Suprapubic skin (tissue), 4 donors: ENCODE results near the gene MAPK11. TPM values are rescaled to one million over a fixed set of nuclear protein-coding genes. Genes with fewer than 3 reads are reported as not detected.

Experiments used
- DNase-seq, 2 donors: peaks; one replicate each; pipeline ENCODE4 v3.0.0-alpha.2; 2019; ENCODE audit warnings: low spot score in 2 of 2
- H3K27ac ChIP-seq: fragments of 200-600 bp; sonication (generic); one replicate; pipeline ENCODE4 v1.5.1; 2019
- H3K27me3 ChIP-seq: fragments of 200-600 bp; sonication (generic); one replicate; pipeline ENCODE4 v1.5.1; 2019
- H3K36me3 ChIP-seq: fragments of 200-600 bp; sonication (generic); one replicate; pipeline ENCODE4 v1.5.1; 2019
- H3K4me1 ChIP-seq: fragments of 200-600 bp; sonication (generic); one replicate; pipeline ENCODE4 v1.5.1; 2019
- H3K4me3 ChIP-seq: fragments of 200-600 bp; sonication (generic); one replicate; pipeline ENCODE4 v1.5.1; 2019; ENCODE audit warnings: mild to moderate bottlenecking
- H3K9me3 ChIP-seq: fragments of 200-600 bp; sonication (generic); one replicate; pipeline ENCODE4 v1.5.1; 2019
- EP300 ChIP-seq: sonication (generic); formaldehyde crosslinking; IDR thresholded peaks from one replicate; pipeline ENCODE4 v1.6.1; 2017; ENCODE audit warnings: antibody characterized with exemption
- POLR2A ChIP-seq, 2 donors: fragments of 450-650 bp; IDR thresholded peaks; one replicate each; pipeline ENCODE4 v1.6.1; 2017; ENCODE audit warnings: antibody characterized with exemption in 2 of 2, mild to moderate bottlenecking in 2 of 2, moderate library complexity in 2 of 2
- POLR2AphosphoS5 ChIP-seq, 3 donors: sonication (generic); formaldehyde crosslinking; IDR thresholded peaks; one replicate each; pipeline ENCODE4 v1.6.1; 2017; ENCODE audit warnings: antibody characterized with exemption in 3 of 3
- WGBS: methylation state at CpG from one replicate; pipeline ENCODE4 v1.1.5; 2018; 5-methylcytosine and 5-hydroxymethylcytosine counted together
- total RNA-seq, 4 donors: library from RNA; depleted of rRNA; stranded (reverse); fragments of >200 nt; gene quantifications; one replicate each; pipeline ENCODE4 v1.1.0, GENCODE V29; 2016
- TF ChIP-seq, protein P1 (sequence below), 2 donors: fragments of 200-600 bp in 1 of 2; fragments of 450-650 bp in 1 of 2; sonication (generic) in 1 of 2; IDR thresholded peaks; one replicate each; pipeline ENCODE4 v1.5.1; 2016 to 2019; ENCODE audit warnings: antibody characterized with exemption in 2 of 2, mild to moderate bottlenecking in 1 of 2, moderate library complexity in 1 of 2

The MAPK11 gene
- total RNA-seq, 4 donors from 2014 or later = 3.8 to 5.8 (median 4.5) TPM

DNA sequence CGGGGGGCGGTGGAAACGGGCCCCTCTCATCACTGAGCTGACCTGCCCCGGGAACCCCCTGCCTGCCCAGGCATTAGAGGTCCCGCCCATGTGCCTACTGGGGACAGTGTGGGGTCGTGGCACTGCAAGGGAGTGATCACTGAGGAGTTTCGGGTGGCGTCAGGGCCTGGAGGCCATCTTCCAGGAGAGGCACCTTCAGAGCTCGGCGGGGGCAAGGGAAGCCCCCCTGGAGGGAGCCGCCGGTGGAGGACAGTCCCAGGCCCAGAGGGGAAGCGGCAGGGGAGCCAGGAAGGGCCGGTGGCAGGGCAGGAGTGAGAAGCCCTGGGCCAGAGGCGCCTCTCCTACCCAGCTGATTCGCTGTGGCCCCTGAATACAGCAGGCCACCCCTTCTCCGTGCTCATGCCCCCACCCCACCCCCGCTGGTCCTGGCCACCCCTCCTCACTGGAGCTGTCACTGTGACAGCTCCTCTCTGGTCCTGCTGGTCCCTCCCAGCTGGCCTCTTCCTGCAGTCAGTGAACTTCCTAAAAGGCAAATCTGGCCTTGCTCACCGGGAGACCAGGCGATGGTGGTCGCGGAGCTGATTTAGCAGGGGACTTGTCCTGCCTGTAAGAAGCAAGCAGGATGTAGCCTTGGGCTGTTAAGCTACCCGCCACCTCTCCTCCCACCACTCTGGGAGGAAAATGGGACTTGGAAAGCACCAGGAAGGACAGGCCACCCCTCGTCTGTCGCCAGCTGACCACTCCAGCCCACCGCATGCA is 2.0 kb upstream of the MAPK11 start:
- H3K4me1 ChIP-seq = peaks cover 62% of the 10 kb centered on the region
- no peak overlapping the region for H3K27ac ChIP-seq

DNA sequence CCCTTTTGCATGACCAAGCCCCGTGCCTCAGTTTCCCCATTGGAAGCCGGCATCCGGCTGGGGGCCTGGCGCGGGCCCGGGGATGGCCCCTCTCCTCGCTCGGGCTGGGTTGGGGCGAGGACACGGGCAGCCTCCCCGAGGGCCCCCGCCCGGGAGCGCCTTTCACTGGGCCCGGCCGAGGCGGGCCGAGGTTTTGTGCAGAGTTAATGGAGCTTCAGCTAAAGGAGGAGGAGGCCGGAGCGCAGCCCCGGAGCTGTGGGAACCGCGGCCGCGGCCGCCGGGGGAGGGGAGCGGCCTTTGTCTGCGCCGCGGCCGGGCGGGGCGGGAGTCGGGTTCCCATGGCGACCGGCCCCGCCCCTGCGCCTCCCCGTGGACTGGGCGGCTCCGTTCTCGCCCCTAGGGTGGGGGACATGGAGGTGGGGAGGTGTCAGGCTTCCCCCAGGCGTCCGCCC is 1.4 kb upstream of the MAPK11 start:
- H3K4me3 ChIP-seq = peak overlapping the region; percentile 63

More for the DNA sequence above, 2.0 kb upstream of the MAPK11 start:
- H3K36me3 ChIP-seq = peaks cover 25% of the 10 kb centered on the region
- 55% methylated on average over 11 of the region's 26 CpGs for WGBS
- no peak for DNase-seq
- H3K9me3 ChIP-seq = no peaks in the 10 kb centered on the region
- H3K27me3 ChIP-seq = peaks cover 3% of the 10 kb centered on the region
- peak overlapping the region; percentile 63 for H3K4me3 ChIP-seq
- TF ChIP-seq POLR2A (IDR thresholded peaks at IDR 0.05) (no peak), EP300 (no peak), POLR2AphosphoS5 (IDR thresholded peaks at IDR 0.05) (no peak)
- TF ChIP-seq, protein P1, sequence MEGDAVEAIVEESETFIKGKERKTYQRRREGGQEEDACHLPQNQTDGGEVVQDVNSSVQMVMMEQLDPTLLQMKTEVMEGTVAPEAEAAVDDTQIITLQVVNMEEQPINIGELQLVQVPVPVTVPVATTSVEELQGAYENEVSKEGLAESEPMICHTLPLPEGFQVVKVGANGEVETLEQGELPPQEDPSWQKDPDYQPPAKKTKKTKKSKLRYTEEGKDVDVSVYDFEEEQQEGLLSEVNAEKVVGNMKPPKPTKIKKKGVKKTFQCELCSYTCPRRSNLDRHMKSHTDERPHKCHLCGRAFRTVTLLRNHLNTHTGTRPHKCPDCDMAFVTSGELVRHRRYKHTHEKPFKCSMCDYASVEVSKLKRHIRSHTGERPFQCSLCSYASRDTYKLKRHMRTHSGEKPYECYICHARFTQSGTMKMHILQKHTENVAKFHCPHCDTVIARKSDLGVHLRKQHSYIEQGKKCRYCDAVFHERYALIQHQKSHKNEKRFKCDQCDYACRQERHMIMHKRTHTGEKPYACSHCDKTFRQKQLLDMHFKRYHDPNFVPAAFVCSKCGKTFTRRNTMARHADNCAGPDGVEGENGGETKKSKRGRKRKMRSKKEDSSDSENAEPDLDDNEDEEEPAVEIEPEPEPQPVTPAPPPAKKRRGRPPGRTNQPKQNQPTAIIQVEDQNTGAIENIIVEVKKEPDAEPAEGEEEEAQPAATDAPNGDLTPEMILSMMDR (IDR thresholded peaks at IDR 0.05) = no peak

DNA sequence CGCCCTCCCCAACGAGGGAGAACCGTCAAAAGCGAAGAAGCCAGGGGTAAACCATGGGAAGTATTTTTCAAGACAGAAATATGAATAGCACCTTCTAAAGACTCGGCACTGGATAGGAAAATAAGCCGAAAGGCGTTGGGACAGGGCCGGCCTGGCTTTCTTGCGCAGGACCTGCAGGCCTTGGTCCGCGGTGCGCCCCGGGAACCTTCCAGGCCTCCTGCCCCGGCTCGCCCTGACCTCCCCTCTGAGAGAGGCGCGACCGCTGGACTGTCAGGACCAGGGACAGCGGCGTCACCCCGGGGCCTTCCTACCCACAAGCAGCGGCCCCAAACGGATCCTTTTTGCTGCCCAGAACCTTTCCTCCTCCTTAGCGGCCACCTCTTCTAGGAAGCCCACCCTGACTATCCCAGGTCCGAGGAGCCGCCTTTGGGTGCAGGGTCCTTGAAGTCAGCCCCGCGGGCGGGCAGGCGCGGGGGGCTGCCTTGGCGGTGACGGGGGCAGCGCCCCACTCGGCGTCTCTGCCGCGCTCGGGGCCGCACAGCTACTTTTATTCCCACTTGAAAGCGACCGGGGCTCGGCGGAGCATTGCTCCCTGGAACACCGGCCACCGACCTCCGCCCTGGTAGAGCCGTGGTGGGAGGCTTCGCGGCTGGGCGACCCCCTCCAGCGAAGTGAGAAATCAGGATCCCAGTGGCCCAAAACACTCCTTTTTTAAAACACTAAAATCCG is 650 bp upstream of the MAPK11 start:
- Histone ChIP-seq H3K9me3 (no peaks in the 10 kb centered on the region), H3K36me3 (peaks cover 11% of the 10 kb centered on the region), H3K27me3 (peaks cover 12% of the 10 kb centered on the region), H3K27ac (peak overlapping the region; percentile 29), H3K4me1 (peaks cover 64% of the 10 kb centered on the region), H3K4me3 (peak overlapping the region; percentile 63)
- 3% methylated on average over 29 of the region's 53 CpGs for WGBS
- TF ChIP-seq EP300 (no peak), POLR2AphosphoS5 (IDR thresholded peaks at IDR 0.05) (no peak)
- peak in 1 of 2 donors; percentile 89 for DNase-seq

More for the DNA sequence above, 1.4 kb upstream of the MAPK11 start:
- Histone ChIP-seq H3K27me3 (peaks cover 10% of the 10 kb centered on the region), H3K36me3 (peaks cover 18% of the 10 kb centered on the region), H3K27ac (no peak overlapping the region), H3K9me3 (no peaks in the 10 kb centered on the region), H3K4me1 (peaks cover 64% of the 10 kb centered on the region)
- 0% methylated on average over 14 of the region's 45 CpGs for WGBS
- no peak for DNase-seq
- no peak for TF ChIP-seq EP300
- TF ChIP-seq, protein P1 (IDR thresholded peaks at IDR 0.05) = no peak
- no peak for TF ChIP-seq POLR2A (IDR thresholded peaks at IDR 0.05)
- no peak for TF ChIP-seq POLR2AphosphoS5 (IDR thresholded peaks at IDR 0.05)

DNA sequence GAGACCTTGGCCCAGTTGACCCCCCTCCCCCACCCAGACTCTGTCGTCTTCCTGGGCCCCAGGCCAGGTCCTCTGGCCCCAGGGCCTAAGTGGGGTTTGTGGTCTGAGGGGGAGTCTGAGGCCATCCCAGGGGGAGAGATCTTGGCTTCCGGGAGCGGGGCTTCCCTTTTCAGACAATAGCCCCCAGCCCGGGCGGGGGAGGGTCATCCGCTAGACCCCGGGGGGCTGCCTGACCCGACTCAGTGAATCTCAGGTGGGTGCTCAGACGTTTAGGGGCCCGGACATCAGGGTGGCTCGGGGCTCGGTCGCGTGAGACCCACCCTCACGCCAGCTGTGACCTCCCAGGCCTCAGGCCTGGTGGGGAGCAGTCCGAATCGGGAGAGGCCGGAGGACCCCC is 609 bp downstream of the MAPK11 start:
- no peak for DNase-seq
- no peaks in the 10 kb centered on the region for H3K36me3 ChIP-seq
- WGBS = 12% methylated on average over 9 of the region's 18 CpGs
- H3K27ac ChIP-seq = no peak overlapping the region
- H3K27me3 ChIP-seq = peaks cover 12% of the 10 kb centered on the region
- TF ChIP-seq, protein P1 (IDR thresholded peaks at IDR 0.05) = no peak
- TF ChIP-seq POLR2AphosphoS5 (IDR thresholded peaks at IDR 0.05) = no peak
- TF ChIP-seq POLR2A (IDR thresholded peaks at IDR 0.05) = no peak
- no peak for TF ChIP-seq EP300
- peak overlapping the region; percentile 63 for H3K4me3 ChIP-seq
- H3K4me1 ChIP-seq = peaks cover 59% of the 10 kb centered on the region
- no peaks in the 10 kb centered on the region for H3K9me3 ChIP-seq

DNA sequence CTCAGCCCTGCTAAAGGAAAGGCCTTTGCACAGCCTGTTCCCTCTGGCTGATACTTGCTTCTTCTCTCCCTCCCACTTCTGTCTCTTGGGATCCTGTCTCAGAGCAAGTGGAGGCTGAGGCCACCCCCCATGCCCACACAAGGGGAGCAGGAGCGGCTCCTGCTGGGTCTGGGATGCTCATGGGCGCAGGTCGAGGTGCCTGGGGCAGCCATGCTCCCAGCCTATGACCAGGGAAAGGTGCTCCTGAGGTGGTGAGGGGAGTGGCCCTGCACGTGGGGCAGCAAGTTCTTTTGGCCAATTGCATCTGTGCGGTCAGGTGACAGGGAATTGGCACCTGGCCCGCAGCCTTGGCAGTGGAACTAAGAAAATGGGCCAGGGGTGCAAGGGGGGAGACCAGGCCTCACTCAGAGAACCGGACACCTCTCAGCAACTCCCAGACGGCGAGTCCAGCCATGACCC is 1.5 kb downstream of the MAPK11 start:
- H3K4me3 ChIP-seq = no peak overlapping the region
- WGBS = no CpG with 5 or more reads among the region's 9 CpGs
- H3K27ac ChIP-seq = no peak overlapping the region
- DNase-seq = no peak
- peaks cover 55% of the 10 kb centered on the region for H3K4me1 ChIP-seq
- TF ChIP-seq POLR2A (IDR thresholded peaks at IDR 0.05) (no peak), POLR2AphosphoS5 (IDR thresholded peaks at IDR 0.05) (no peak), EP300 (no peak)
- TF ChIP-seq, protein P1 (IDR thresholded peaks at IDR 0.05) = no peak
- H3K27me3 ChIP-seq = peaks cover 12% of the 10 kb centered on the region
- no peaks in the 10 kb centered on the region for H3K9me3 ChIP-seq
- H3K36me3 ChIP-seq = no peaks in the 10 kb centered on the region
